Activated CD4-positive, alpha-beta T cell treated with anti-CD3 and anti-CD28 coated beads for 4 hours (primary cell): ENCODE data around the gene RFLNA.

Source experiments
- DNase-seq, 2 donors: peaks; one replicate each; pipeline ENCODE4 v3.0.0-alpha.2; 2020

RFLNA gene

GRCh38 chr12:124361996-124362395 lies 67.1 kb downstream of the RFLNA start:
- DNase-seq, result no peak

- DNase-seq, result no peak
Observed at GRCh38 chr12:124363353-124363965, 68.6 kb downstream of the RFLNA start.

- DNase-seq, result no peak
Observed at GRCh38 chr12:124364543-124364942, 69.7 kb downstream of the RFLNA start.
